ENCODE measurements around the gene HECW1.

- TF ChIP-seq CTCF (IDR thresholded peaks at IDR 0.05) (no peak), POLR2A (IDR thresholded peaks at IDR 0.05) (no peak), POLR2AphosphoS5 (IDR thresholded peaks at IDR 0.05) (no peak)
Measured at GRCh38 chr7:43217055-43217454, 104.6 kb downstream of the HECW1 start.

All from breast epithelium (tissue), 3 donors.